ENCODE measurements around the gene ELMO1. TPM values are rescaled to one million over a fixed set of nuclear protein-coding genes. Genes with fewer than 3 reads are reported as not detected.

The ELMO1 gene
- total and polyA plus RNA-seq, 2 of the 13 experiments (the other 11 are each of a cell fraction or from before 2014, with no cell fraction given): 0.11 to 0.17 TPM

DNA sequence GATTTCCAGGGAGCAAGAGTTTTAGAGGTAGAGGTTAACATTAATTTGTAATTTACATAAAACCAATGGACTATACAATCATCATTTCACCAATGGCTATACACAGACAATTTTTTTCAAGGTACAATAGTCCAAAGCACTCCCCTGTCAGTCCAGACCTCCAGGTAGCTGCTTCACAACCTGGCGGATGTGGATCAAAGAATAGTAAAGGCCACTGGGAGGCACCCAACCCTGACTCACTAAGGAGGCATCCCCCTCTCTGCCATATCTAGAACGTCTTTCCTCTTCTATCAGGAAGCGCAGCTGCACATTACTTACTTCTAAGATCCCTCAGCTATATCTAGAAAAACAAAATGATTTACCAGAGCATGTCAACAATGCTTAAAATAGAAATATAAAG is 506.6 kb downstream of the ELMO1 start:
- H3K79me2 ChIP-seq (ENCODE audit: insufficient read depth, low read length): no peaks in the 10 kb centered on the region
- H4K20me1 ChIP-seq (ENCODE audit: insufficient read depth, low read length): no peaks in the 10 kb centered on the region
- FAIRE-seq (no peak), ATAC-seq (no peak), DNase-seq (ENCODE audit: low spot score) (peak; percentile 15)
- H3K27me3 ChIP-seq (ENCODE audit: control insufficient read depth in 1 of 2, insufficient read depth in 2 of 2, low read length in 2 of 2): 0 out of 5 replicates have a peak, but pooled peaks cover 0 to 4% of the 10 kb centered on the region in 2 experiments
- H3K4me3 ChIP-seq (replicated peaks in 1 of 3; ENCODE audit: insufficient read depth in 1 of 3, low read depth in 2 of 3, low read length in 3 of 3): no peak overlapping the region
- H3K4me2 ChIP-seq (ENCODE audit: low read depth, low read length): no peak overlapping the region
- H3K9me3 ChIP-seq (ENCODE audit: low read length): peaks cover 27% of the 10 kb centered on the region
- WGBS (ENCODE audit: low lambda C conversion rate): 22% methylated on average over 3 of the region's 3 CpGs
- H3K27ac ChIP-seq (ENCODE audit: extremely low read length, insufficient read depth, low read length): no peak overlapping the region
- no TSS peak for BruUV-seq (replicated peaks)
- in situ Hi-C loops (cut with HindIII; ENCODE audit: extremely low pct_ligation_motif_present, low pct_unique_long_range_greater_than_20kb) (no loop called here), intact Hi-C loops (cut with micrococcal nuclease; ENCODE audit: unreplicated experiment) (no loop called here)
- H3K9ac ChIP-seq (ENCODE audit: insufficient read depth, low read depth, low read length): no peak overlapping the region
- ChIA-PET POLR2A (no interaction called here), CTCF (ENCODE audit: low intra/inter-chr PET ratio, low total read pairs) (no interaction called here)
- H2AFZ ChIP-seq (ENCODE audit: low read length): no peak overlapping the region
- peaks cover 56% of the 10 kb centered on the region for H3K4me1 ChIP-seq (ENCODE audit: insufficient read depth, low read length)
- no peaks in the 10 kb centered on the region for H3K36me3 ChIP-seq (replicated peaks in 1 of 2; ENCODE audit: control insufficient read depth in 1 of 2, insufficient read depth in 2 of 2, low read length in 2 of 2)
- TF ChIP-seq, protein P1, sequence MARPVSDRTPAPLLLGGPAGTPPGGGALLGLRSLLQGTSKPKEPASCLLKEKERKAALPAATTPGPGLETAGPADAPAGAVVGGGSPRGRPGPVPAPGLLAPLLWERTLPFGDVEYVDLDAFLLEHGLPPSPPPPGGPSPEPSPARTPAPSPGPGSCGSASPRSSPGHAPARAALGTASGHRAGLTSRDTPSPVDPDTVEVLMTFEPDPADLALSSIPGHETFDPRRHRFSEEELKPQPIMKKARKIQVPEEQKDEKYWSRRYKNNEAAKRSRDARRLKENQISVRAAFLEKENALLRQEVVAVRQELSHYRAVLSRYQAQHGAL (CRISPR knock-in tag; IDR thresholded peaks at IDR 0.05; ENCODE audit: not compliant biosample characterization): no peak
- TF ChIP-seq, protein P2, sequence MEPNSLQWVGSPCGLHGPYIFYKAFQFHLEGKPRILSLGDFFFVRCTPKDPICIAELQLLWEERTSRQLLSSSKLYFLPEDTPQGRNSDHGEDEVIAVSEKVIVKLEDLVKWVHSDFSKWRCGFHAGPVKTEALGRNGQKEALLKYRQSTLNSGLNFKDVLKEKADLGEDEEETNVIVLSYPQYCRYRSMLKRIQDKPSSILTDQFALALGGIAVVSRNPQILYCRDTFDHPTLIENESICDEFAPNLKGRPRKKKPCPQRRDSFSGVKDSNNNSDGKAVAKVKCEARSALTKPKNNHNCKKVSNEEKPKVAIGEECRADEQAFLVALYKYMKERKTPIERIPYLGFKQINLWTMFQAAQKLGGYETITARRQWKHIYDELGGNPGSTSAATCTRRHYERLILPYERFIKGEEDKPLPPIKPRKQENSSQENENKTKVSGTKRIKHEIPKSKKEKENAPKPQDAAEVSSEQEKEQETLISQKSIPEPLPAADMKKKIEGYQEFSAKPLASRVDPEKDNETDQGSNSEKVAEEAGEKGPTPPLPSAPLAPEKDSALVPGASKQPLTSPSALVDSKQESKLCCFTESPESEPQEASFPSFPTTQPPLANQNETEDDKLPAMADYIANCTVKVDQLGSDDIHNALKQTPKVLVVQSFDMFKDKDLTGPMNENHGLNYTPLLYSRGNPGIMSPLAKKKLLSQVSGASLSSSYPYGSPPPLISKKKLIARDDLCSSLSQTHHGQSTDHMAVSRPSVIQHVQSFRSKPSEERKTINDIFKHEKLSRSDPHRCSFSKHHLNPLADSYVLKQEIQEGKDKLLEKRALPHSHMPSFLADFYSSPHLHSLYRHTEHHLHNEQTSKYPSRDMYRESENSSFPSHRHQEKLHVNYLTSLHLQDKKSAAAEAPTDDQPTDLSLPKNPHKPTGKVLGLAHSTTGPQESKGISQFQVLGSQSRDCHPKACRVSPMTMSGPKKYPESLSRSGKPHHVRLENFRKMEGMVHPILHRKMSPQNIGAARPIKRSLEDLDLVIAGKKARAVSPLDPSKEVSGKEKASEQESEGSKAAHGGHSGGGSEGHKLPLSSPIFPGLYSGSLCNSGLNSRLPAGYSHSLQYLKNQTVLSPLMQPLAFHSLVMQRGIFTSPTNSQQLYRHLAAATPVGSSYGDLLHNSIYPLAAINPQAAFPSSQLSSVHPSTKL (CRISPR knock-in tag; IDR thresholded peaks at IDR 0.05): peak; percentile 36; the same call in 1 of the 2 replicates
- TF ChIP-seq, protein P3, sequence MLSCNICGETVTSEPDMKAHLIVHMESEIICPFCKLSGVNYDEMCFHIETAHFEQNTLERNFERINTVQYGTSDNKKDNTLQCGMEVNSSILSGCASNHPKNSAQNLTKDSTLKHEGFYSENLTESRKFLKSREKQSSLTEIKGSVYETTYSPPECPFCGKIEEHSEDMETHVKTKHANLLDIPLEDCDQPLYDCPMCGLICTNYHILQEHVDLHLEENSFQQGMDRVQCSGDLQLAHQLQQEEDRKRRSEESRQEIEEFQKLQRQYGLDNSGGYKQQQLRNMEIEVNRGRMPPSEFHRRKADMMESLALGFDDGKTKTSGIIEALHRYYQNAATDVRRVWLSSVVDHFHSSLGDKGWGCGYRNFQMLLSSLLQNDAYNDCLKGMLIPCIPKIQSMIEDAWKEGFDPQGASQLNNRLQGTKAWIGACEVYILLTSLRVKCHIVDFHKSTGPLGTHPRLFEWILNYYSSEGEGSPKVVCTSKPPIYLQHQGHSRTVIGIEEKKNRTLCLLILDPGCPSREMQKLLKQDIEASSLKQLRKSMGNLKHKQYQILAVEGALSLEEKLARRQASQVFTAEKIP (CRISPR knock-in tag; IDR thresholded peaks at IDR 0.05; ENCODE audit: borderline replicate concordance): no peak
- TF ChIP-seq ZNF572 (CRISPR knock-in tag; IDR thresholded peaks at IDR 0.05): no peak
- TF ChIP-seq, protein P4, sequence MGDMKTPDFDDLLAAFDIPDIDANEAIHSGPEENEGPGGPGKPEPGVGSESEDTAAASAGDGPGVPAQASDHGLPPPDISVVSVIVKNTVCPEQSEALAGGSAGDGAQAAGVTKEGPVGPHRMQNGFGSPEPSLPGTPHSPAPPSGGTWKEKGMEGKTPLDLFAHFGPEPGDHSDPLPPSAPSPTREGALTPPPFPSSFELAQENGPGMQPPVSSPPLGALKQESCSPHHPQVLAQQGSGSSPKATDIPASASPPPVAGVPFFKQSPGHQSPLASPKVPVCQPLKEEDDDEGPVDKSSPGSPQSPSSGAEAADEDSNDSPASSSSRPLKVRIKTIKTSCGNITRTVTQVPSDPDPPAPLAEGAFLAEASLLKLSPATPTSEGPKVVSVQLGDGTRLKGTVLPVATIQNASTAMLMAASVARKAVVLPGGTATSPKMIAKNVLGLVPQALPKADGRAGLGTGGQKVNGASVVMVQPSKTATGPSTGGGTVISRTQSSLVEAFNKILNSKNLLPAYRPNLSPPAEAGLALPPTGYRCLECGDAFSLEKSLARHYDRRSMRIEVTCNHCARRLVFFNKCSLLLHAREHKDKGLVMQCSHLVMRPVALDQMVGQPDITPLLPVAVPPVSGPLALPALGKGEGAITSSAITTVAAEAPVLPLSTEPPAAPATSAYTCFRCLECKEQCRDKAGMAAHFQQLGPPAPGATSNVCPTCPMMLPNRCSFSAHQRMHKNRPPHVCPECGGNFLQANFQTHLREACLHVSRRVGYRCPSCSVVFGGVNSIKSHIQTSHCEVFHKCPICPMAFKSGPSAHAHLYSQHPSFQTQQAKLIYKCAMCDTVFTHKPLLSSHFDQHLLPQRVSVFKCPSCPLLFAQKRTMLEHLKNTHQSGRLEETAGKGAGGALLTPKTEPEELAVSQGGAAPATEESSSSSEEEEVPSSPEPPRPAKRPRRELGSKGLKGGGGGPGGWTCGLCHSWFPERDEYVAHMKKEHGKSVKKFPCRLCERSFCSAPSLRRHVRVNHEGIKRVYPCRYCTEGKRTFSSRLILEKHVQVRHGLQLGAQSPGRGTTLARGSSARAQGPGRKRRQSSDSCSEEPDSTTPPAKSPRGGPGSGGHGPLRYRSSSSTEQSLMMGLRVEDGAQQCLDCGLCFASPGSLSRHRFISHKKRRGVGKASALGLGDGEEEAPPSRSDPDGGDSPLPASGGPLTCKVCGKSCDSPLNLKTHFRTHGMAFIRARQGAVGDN (CRISPR knock-in tag; IDR thresholded peaks at IDR 0.05): no peak
- TF ChIP-seq GATAD2A (CRISPR knock-in tag; IDR thresholded peaks at IDR 0.05): peak; percentile 21; the same call in 1 of the 2 replicates
- TF ChIP-seq TRIM24 (CRISPR knock-in tag; IDR thresholded peaks at IDR 0.05): no peak
- TF ChIP-seq, protein P5, sequence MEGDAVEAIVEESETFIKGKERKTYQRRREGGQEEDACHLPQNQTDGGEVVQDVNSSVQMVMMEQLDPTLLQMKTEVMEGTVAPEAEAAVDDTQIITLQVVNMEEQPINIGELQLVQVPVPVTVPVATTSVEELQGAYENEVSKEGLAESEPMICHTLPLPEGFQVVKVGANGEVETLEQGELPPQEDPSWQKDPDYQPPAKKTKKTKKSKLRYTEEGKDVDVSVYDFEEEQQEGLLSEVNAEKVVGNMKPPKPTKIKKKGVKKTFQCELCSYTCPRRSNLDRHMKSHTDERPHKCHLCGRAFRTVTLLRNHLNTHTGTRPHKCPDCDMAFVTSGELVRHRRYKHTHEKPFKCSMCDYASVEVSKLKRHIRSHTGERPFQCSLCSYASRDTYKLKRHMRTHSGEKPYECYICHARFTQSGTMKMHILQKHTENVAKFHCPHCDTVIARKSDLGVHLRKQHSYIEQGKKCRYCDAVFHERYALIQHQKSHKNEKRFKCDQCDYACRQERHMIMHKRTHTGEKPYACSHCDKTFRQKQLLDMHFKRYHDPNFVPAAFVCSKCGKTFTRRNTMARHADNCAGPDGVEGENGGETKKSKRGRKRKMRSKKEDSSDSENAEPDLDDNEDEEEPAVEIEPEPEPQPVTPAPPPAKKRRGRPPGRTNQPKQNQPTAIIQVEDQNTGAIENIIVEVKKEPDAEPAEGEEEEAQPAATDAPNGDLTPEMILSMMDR (CRISPR knock-in tag; IDR thresholded peaks at IDR 0.05): peak; percentile 39
- peak; percentile 35 for TF ChIP-seq ZEB1 (IDR thresholded peaks at IDR 0.05; ENCODE audit: insufficient replicate concordance, low read depth)
- no peak for TF ChIP-seq ASH2L (IDR thresholded peaks at IDR 0.05; ENCODE audit: insufficient read length, low read depth, low read length)
- TF ChIP-seq FOSL2 (CRISPR knock-in tag; IDR thresholded peaks at IDR 0.05): peak; percentile 52
- TF ChIP-seq HNRNPLL (IDR thresholded peaks at IDR 0.05; ENCODE audit: low read depth, low read length, poor library complexity, severe bottlenecking): no peak

Data from HepG2 (cell line).